HUES6 (cell line): ENCODE results near the gene SLC37A1.

ENCODE experiments used
- H3K27ac ChIP-seq: 2 replicates; pipeline ENCODE4 v1.7.0; 2013; ENCODE audit warnings: low read depth, mild to moderate bottlenecking, low read length, inconsistent platforms
- H3K27me3 ChIP-seq: 2 replicates; pipeline ENCODE4 v1.6.1; 2013; ENCODE audit warnings: low read length; ENCODE audit not compliant: control insufficient read depth, insufficient read depth
- H3K36me3 ChIP-seq: 2 replicates; pipeline ENCODE4 v1.6.1; 2013; ENCODE audit warnings: low read length; ENCODE audit not compliant: control insufficient read depth, insufficient read depth
- H3K4me1 ChIP-seq: 2 replicates; pipeline ENCODE4 v1.6.1; 2013; ENCODE audit warnings: low read length; ENCODE audit not compliant: control insufficient read depth, insufficient read depth
- H3K4me3 ChIP-seq: 2 replicates; pipeline ENCODE4 v1.5.1; 2013; ENCODE audit warnings: low read depth, low read length
- H3K9ac ChIP-seq: one replicate; pipeline ENCODE4 v1.6.1; 2013; ENCODE audit warnings: mild to moderate bottlenecking, low read length
- H3K9me3 ChIP-seq: 2 replicates; pipeline ENCODE4 v1.6.1; 2013; ENCODE audit warnings: low read depth, low read length; ENCODE audit not compliant: control insufficient read depth, insufficient read depth

The SLC37A1 gene

DNA sequence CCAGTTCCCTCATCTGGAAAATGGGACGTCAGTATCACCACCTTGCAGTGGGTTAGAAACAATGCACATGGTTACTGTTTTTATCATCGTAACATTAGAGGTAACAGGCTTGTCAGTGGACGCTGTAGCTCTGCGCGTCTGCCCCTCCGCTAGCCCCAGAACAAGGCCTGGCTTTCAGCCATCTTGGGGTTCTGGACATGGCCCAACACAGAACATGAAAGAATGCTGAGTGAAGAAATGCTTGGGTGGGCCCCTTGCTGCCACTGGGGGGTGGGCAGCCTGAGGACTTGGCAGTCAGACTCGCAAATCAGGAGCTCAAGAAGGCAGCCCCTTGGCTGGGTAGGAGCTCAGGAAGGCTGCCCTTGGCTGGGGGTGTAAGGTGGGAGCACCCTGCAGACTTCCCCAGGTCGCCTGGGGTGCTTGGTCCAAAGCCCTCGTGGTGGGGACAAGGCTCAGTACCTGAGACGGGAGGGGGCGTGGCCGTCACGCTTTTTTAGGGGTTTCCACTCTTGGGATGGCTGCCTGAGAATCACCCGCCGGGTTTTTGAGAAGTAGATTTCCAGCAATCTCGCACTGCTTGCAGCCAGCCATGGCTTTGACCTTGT, 51.7 kb downstream of the SLC37A1 start:
- Histone ChIP-seq H3K27me3 (no peaks in the 10 kb centered on the region), H3K9me3 (no peaks in the 10 kb centered on the region), H3K27ac (no peak overlapping the region), H3K9ac (no peak overlapping the region), H3K4me3 (no peak overlapping the region), H3K36me3 (peaks cover 30% of the 10 kb centered on the region), H3K4me1 (no peaks in the 10 kb centered on the region)

DNA sequence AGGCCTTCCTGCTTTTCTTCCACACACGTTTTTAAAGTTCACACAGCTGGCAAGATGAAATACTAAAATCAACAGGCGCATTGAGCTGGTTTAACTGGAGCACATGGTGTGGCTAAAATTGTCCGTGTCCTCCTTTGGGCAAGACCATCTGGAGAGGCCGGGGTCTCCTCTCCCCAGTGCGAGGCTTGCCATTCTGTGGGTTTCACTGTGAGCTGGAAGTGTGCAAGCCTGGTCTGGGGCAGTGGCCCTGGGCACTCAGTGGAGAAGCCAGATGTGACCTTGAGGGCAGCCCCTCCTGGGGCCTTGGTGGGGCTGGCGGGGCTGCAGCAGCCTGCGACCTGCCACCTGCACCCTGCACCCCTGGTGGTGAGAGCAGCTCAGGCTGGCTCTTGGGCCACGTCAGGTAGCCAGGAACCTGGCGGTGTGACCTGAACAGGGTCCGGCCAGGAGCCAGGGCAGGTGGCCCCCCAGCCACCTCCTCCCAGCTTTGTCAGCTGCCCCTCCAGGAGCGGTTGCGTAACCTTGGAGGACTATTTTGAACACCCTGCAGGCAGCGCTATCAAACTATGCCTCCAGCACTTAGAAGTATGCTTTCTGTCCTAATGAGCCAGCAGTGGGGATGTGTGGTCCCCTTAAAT, 52.4 kb downstream of the SLC37A1 start:
- H3K36me3 ChIP-seq = peaks cover 31% of the 10 kb centered on the region
- H3K27me3 ChIP-seq = no peaks in the 10 kb centered on the region
- H3K9ac ChIP-seq = no peak overlapping the region
- no peaks in the 10 kb centered on the region for H3K9me3 ChIP-seq
- H3K27ac ChIP-seq = no peak overlapping the region
- H3K4me1 ChIP-seq = 0 out of 2 replicates have a peak, but pooled peaks cover 2% of the 10 kb centered on the region
- no peak overlapping the region for H3K4me3 ChIP-seq

DNA sequence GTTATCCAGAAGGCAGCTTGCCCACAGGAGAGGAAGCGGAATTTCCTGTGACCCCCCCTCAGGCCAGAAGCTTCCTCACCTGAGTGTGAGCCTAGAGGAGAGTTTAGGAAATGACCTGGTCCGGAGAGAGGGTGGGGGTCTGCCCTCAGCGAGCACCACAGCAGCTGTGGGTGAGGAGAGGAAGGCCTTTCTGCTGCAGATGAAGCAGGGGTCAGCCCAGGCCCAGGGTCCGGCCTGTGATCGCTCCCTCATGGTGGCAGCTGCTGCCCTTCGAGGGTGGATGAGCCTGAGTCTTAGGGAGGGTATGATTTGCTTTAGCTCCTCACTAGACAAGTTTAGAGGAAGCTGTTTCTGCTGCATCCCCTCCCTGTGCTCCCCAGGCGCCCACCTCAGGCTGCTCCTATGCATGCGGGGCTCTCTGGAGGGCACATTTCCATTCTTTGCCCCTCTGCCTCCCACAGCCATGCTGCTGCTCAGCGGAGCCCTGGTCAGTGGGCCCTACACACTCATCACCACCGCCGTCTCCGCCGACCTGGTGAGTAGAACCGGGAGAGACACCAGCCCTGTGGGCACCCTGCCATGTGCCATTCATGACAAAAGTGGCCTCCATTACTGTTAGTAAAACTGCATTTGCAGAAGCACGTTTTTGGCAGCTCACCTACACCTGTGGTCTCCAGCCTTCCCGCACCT, 53.0 kb downstream of the SLC37A1 start:
- no peaks in the 10 kb centered on the region for H3K27me3 ChIP-seq
- H3K4me3 ChIP-seq = no peak overlapping the region
- H3K9ac ChIP-seq = no peak overlapping the region
- no peaks in the 10 kb centered on the region for H3K9me3 ChIP-seq
- H3K27ac ChIP-seq = no peak overlapping the region
- 0 out of 2 replicates have a peak, but pooled peaks cover 3% of the 10 kb centered on the region for H3K4me1 ChIP-seq
- peaks cover 28% of the 10 kb centered on the region for H3K36me3 ChIP-seq

GRCh38 chr21:42567214-42567555, 53.5 kb downstream of the SLC37A1 start:
- Histone ChIP-seq H3K9me3 (no peaks in the 10 kb centered on the region), H3K4me1 (0 out of 2 replicates have a peak, but pooled peaks cover 3% of the 10 kb centered on the region), H3K27ac (no peak overlapping the region), H3K4me3 (no peak overlapping the region), H3K9ac (no peak overlapping the region), H3K27me3 (no peaks in the 10 kb centered on the region), H3K36me3 (peaks cover 23% of the 10 kb centered on the region; the same call in 1 of the 2 replicates)

DNA sequence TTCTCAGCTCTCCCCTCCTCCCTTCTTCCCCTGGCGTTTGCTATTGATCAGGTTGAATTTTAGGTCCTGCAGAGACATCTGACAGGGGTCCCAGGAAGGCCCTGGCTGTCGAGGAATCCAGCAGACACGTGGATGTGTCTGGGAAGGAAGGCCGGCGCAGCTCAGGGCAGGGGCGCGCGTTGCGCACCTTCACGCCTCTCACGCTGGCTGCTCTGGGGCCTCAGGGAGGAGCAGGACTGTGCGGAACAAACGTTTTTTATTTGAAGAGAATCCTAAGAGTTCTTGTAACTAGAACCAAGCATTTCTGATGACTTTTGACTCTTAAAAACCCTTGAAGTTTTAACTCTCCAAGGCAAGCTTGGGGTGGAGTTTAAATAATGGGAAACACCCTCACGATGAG, 54.2 kb downstream of the SLC37A1 start:
- no peak overlapping the region for H3K9ac ChIP-seq
- H3K27ac ChIP-seq = no peak overlapping the region

DNA sequence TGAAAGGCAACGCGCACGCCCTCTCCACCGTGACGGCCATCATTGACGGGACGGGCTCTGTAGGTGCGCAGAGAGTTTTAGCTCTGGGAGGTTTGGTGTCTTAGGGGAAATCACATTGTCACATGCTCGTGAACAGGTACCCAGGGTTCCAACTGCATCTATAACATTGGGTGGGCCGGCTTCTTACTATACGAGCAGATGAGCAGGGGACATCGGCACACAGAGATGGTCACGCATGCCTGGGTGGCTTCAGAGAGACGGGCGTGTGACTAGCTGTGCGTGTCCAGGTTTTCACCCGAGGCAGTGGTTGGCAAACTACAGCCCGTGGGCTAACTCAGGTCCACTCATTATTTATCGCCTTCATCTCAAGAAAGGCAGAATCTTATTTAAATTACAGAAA, 54.7 kb downstream of the SLC37A1 start:
- no peaks in the 10 kb centered on the region for H3K9me3 ChIP-seq
- H3K27me3 ChIP-seq = no peaks in the 10 kb centered on the region
- H3K27ac ChIP-seq = no peak overlapping the region
- no peak overlapping the region for H3K9ac ChIP-seq
- 0 out of 2 replicates have a peak, but pooled peaks cover 3% of the 10 kb centered on the region for H3K4me1 ChIP-seq
- H3K4me3 ChIP-seq = no peak overlapping the region
- H3K36me3 ChIP-seq = peaks cover 16% of the 10 kb centered on the region; the same call in 1 of the 2 replicates

More for the DNA sequence above, 54.2 kb downstream of the SLC37A1 start:
- H3K9me3 ChIP-seq = no peaks in the 10 kb centered on the region
- H3K4me3 ChIP-seq = no peak overlapping the region
- peaks cover 18% of the 10 kb centered on the region; the same call in 1 of the 2 replicates for H3K36me3 ChIP-seq
- no peaks in the 10 kb centered on the region for H3K27me3 ChIP-seq
- H3K4me1 ChIP-seq = 0 out of 2 replicates have a peak, but pooled peaks cover 3% of the 10 kb centered on the region

- 0 out of 2 replicates have a peak, but pooled peaks cover 3% of the 10 kb centered on the region for H3K4me1 ChIP-seq
- H3K9ac ChIP-seq = no peak overlapping the region
- H3K4me3 ChIP-seq = no peak overlapping the region
- peaks cover 16% of the 10 kb centered on the region; the same call in 1 of the 2 replicates for H3K36me3 ChIP-seq
- H3K27me3 ChIP-seq = no peaks in the 10 kb centered on the region
- no peak overlapping the region for H3K27ac ChIP-seq
- H3K9me3 ChIP-seq = no peaks in the 10 kb centered on the region
Observed at GRCh38 chr21:42568866-42569731, 55.4 kb downstream of the SLC37A1 start.

DNA sequence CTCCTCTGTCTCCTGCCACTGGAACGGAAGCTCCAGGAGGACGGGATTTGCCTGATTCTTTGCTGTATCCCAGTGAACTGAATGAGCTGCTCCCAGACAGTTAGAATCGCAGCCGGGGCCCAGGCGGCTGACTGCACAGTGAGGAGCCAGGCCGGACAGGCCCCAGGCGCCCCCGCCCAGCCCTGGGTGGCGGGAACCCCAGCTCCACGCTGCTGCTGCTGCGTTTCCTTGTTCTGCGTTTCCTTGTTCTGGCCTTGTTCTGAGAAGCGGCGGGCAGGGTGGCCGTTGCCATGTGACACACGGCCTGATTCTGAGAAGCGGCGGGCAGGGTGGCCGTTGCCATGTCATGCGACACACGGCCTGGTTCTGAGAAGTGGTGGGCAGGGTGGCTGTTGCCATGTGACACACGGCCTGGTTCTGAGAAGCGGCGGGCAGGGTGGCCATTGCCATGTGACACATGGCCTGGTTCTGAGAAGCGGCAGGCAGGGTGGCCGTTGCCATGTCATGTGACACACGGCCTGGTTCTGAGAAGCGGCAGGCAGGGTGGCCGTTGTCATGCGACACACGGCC, 56.2 kb downstream of the SLC37A1 start:
- 0 out of 2 replicates have a peak, but pooled peaks cover 3% of the 10 kb centered on the region for H3K4me1 ChIP-seq
- H3K27ac ChIP-seq = no peak overlapping the region
- H3K9me3 ChIP-seq = no peaks in the 10 kb centered on the region
- no peak overlapping the region for H3K4me3 ChIP-seq
- H3K27me3 ChIP-seq = no peaks in the 10 kb centered on the region
- H3K9ac ChIP-seq = no peak overlapping the region
- peaks cover 17% of the 10 kb centered on the region for H3K36me3 ChIP-seq

- Histone ChIP-seq H3K36me3 (peaks cover 20% of the 10 kb centered on the region), H3K9me3 (no peaks in the 10 kb centered on the region), H3K9ac (no peak overlapping the region), H3K4me3 (no peak overlapping the region), H3K4me1 (0 out of 2 replicates have a peak, but pooled peaks cover 3% of the 10 kb centered on the region), H3K27ac (no peak overlapping the region), H3K27me3 (no peaks in the 10 kb centered on the region)
Observed at GRCh38 chr21:42570362-42570761, 56.7 kb downstream of the SLC37A1 start.

DNA sequence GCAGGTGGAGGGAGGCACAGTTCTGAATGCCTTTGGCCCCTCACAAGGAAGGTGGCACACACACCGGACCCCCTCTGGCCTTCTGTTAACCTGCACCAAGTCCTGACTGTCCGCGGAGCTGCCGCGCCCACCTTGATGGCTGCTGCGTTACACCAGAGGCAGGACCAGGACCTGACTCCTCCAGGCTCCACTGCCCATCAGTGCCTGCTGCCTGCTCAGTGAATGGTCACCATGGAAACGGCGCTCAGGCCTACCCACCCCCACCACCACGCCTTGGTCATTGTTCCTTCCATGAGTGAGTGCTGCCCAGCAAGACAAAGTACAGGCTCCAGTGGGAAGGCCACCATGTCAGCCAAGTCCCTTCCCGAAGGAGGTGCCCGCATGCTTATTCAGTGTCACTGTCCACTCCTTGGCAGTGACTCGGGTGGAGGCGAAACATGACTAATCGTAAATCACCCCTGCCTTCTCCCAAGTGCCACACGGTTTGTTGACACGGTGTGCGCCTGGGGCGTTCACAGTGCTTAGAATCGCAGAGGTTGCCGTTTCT, 57.3 kb downstream of the SLC37A1 start:
- H3K4me1 ChIP-seq = 0 out of 2 replicates have a peak, but pooled peaks cover 3% of the 10 kb centered on the region
- no peak overlapping the region for H3K9ac ChIP-seq
- H3K9me3 ChIP-seq = no peaks in the 10 kb centered on the region
- H3K4me3 ChIP-seq = no peak overlapping the region
- H3K27me3 ChIP-seq = no peaks in the 10 kb centered on the region
- H3K36me3 ChIP-seq = peaks cover 20% of the 10 kb centered on the region
- no peak overlapping the region for H3K27ac ChIP-seq
